Glomerular visceral epithelial cell (primary cell): ENCODE measurements around the gene ZFYVE27.
"Not testable (repeated sequence)": the region's sequence is repeated elsewhere in the genome, so short reads cannot be mapped to it uniquely, and the experiment has no call there.

ENCODE experiments used
- DNase-seq: peaks from one replicate; pipeline ENCODE4 v3.0.0-alpha.2; 2016; ENCODE audit errors: extremely low spot score

Gene ZFYVE27, protein sequence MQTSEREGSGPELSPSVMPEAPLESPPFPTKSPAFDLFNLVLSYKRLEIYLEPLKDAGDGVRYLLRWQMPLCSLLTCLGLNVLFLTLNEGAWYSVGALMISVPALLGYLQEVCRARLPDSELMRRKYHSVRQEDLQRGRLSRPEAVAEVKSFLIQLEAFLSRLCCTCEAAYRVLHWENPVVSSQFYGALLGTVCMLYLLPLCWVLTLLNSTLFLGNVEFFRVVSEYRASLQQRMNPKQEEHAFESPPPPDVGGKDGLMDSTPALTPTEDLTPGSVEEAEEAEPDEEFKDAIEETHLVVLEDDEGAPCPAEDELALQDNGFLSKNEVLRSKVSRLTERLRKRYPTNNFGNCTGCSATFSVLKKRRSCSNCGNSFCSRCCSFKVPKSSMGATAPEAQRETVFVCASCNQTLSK

GRCh38 chr10:97736902-97737769 lies at the start of gene ZFYVE27:
TSS of gene ZFYVE27 (plus strand) at chr10:97737128. CDS start at chr10:97738478, 1,350 bp downstream.
- DNase-seq, result peak; percentile 97

DNA sequence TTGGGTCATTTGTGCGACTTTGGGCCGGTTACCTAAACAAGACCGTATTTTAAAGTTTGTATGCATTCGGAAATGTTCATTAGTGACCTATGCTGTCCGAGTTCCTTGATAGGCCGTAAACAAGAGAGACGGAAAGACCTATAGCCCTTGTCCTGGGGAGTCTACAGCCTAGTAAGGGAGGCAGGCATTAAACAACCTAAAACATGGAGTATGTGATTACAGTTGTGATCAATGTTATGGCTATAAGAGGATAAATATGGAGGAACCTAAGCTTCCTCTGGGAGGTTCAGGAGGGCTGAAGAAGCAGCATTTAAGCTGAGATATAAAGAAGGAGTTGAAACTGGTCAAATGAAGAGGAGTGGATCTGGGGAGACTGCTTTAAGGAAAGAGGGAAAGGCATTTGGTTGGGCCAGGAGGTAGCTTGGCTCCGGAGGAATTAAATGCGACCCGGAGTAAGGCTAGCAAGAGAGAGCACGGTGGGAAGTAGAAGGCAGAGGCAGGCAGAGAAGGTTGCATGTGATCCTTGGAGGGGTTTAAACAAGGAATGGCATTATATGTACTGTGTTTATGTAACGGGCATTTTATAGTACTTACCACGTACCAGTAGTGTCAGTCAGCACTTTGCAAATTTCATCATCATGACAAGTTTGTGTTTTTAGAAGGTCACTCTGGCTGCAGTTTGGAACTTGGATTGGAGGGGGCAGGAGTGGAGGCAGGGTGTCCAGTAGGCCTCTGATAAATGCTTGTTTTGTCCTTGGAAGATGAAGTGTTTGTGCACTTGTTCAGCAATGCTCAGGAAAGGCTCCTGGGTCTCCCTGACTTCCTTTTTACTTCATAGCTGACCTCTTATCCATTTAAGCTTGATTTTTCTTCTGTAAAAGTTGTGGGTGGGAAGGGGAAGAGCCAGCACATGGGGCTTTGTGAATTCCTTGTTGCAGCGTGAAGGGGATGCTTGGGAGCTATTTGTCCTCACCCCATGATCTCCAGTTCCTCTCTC lies 48.8 kb upstream of the ZFYVE27 start:
- DNase-seq, result no peak

DNA sequence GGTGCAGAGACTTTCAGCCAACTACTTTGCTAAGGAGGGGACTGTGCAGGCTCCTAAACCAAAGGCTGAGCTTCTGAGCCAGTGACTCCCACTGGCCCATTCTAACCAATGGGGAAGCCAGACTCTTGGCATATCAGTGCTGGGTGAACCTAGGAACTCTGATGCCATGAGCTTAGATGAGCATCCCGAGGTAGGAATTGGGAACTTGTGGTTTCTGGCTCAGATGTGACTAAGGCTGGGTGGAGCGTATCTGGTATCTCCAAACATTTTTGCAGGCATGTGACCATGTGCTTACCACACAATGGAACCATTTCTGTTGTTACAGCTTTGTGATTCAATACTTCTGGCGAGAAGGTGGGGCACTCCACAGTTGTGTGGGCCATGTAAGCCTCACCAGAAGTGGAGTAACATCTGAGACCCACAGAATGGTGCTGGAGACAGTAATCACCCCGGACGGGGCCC lies 47.3 kb upstream of the ZFYVE27 start:
- peak; percentile 87 for DNase-seq

DNA sequence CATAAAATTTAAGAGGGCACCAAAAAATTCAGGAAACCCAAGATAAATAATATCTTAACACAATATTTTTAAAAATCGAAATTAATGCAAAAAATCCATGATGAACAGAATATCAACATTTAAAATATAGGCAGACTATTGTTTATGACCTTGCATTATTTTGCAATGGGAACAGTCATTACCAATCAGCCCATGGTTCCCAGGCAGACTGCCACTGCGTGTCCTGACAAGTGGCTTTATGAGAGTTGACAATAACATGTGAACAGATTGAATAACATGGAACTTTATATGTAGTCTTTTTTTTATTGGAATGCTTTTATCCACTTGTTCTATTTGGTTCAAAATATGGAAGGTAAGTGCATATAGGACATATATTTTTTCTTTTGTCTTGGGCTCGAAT lies 46.8 kb upstream of the ZFYVE27 start:
- DNase-seq, result no peak

GRCh38 chr10:97698072-97698655 lies 38.8 kb upstream of the ZFYVE27 start:
- not testable (repeated sequence) for DNase-seq

- peak; percentile 72 for DNase-seq
These were observed 35.4 kb upstream of the ZFYVE27 start for GRCh38 chr10:97701438-97702069.

GRCh38 chr10:97703398-97704067 lies 33.4 kb upstream of the ZFYVE27 start:
- no peak for DNase-seq

DNA sequence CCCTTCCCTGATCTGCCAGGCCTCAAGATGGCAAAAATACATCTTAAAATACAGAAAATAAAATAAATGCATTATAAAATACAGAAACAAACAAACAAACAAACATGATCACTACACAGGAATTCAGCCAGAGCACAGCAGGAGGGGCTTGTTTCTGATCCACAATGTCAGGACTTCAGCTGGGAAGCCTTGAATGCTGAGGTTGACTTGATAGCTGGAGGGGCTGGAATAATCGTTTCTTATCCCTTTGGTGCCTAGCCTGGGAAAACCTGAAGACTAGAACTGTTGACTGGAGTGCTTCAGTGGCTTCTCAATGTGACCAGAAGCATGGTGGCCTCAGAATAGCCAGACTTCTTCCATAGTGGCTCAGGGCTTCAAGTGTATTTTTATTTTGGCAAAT lies 32.6 kb upstream of the ZFYVE27 start:
- DNase-seq, result no peak

DNA sequence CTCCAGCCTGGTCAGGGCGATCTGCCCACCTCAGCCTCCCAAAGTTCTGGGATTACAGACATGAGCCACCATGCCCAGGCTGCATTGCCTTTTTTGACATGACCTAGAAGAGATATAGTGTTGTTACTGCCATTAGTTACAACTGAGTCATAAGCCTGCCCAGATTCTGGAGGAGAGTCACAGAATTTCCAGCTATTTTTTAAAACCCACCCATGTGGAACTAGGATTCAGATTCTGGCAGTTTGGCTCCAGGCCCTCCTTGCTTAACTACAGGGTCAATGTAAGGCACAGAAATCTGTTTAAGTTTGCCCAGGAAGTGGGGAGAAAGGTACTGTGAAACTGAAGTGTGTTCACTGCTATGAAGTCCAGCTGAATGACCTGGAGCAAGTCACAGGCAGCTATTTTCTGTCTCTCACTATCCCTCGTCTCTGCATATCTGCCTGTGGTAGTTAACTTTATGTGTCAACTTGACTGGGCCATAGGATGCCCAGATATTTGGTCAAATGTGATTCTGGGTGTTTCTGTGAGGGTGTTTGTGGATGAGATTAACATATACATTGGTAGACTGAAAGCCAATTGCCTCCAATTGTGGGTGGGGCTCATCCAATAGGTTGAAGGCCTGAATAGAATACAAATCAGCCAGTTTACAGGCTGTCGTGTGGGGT lies 31.8 kb upstream of the ZFYVE27 start:
- DNase-seq, result no peak

- no peak for DNase-seq
These were observed 29.6 kb upstream of the ZFYVE27 start for GRCh38 chr10:97707134-97707861.

DNA sequence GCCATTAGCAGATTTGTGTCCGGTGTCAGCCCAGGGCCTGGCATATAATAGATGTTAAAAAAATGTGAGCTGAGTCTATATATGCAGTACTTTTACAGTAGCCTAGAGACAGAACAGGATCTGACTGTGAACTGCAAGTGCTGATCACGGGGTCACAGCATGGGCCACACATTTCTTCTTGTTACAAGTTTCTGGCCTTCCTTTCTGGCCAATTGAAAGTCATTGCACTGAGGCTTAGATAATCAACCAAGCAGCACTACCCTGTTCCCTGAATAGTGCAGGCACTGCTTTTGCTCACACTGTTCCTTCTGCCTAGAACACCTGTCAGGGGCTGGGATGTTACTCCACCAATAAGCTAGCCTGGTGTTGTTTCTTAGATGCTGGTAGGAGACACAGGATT lies 28.8 kb upstream of the ZFYVE27 start:
- no peak for DNase-seq

- peak; percentile 74 for DNase-seq
These were observed 27.7 kb upstream of the ZFYVE27 start for GRCh38 chr10:97708976-97709946.

- no peak for DNase-seq
These were observed 25.0 kb upstream of the ZFYVE27 start for GRCh38 chr10:97711640-97712572.

GRCh38 chr10:97713339-97713825 lies 23.5 kb upstream of the ZFYVE27 start, which contains the start of gene MARVELD1:
TSS of gene MARVELD1 (plus strand) at chr10:97713730. CDS start at chr10:97713877, 147 bp downstream.
- peak; percentile 82 for DNase-seq

DNA sequence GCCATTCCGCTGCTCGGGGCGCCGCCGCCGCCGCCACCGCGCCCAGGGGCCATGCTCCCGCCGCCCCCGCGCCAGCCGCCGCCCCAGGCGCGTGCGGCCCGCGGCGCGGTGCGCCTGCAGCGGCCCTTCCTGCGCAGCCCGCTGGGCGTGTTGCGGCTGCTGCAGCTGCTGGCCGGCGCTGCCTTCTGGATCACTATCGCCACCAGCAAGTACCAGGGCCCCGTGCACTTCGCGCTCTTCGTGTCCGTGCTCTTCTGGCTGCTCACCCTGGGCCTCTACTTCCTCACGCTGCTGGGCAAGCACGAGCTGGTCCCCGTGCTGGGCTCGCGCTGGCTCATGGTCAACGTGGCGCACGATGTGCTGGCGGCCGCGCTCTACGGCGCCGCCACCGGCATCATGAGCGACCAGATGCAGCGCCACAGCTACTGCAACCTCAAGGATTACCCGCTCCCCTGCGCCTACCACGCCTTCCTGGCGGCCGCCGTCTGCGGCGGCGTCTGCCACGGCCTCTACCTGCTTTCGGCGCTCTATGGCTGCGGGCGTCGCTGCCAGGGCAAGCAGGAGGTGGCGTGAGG lies 23.0 kb upstream of the ZFYVE27 start:
- peak; percentile 64 for DNase-seq
